ENCODE results near the gene BSPH1.

BSPH1 gene

DNA sequence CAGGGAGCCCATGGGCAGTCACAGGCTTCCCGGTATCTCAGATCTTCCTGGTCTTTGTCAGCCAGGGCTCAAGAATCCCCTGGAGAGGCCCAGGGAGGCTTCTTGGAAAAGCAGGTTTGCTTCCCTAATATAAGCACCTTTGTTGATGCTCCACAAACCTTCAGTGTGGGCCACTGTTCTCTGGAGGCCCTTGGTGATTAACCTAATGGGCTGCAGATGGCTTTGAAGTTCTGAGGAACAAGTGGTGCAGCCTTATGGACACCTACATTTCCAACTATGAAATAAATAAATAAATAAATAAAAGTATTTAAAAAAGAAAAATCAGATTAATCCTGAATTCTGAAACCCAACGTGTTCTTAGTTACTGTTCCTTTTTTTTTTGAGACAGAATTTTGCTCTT lies at the start of gene BSPH1:
BSPH1 (minus strand) TSS at position 101 of the 400 bp plus-strand sequence; CDS start at position 12, 89 bp downstream.
- Histone ChIP-seq H3K27ac (ENCODE audit: low read depth, low read length) (no peak within 1 kb of the TSS), H3K79me2 (ENCODE audit: control insufficient read depth, insufficient read depth, low read length, unreplicated experiment) (no peaks in the 10 kb centered on the region), H3K27me3 (ENCODE audit: insufficient read depth, low read length) (peaks cover 22% of the 10 kb centered on the region), H3K4me3 (ENCODE audit: low read depth, low read length) (no peak within 1 kb of the TSS), H3K36me3 (ENCODE audit: insufficient read depth, low read length) (no peaks in the 10 kb centered on the region), H2AFZ (ENCODE audit: low read length, unreplicated experiment) (no peak within 1 kb of the TSS), H3K4me1 (ENCODE audit: control insufficient read depth, insufficient read depth, low read length, unreplicated experiment) (no peaks in the 10 kb centered on the region)

DNA sequence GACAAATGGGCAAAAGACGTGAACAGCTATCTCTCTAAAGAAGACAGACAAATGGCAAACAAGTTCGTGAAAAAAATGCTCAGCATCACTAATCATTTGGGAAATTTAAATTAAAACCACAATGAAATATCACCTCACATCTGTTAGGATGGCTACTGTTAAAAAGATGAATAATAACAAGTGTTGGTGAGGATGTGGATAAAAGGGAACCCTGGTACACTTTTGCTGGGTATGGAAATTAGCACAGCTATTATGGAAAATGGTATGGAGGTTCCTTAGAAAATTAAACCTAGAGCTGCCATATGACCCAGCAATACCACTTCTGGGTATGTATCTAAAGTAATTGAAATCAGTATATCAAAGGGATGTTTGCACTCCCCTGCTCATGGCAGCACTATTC lies 44.8 kb upstream of the BSPH1 start:
- Histone ChIP-seq H3K4me3 (ENCODE audit: low read depth, low read length) (no peak overlapping the region), H2AFZ (ENCODE audit: low read length, unreplicated experiment) (no peak overlapping the region), H3K27me3 (ENCODE audit: insufficient read depth, low read length) (peaks cover 10% of the 10 kb centered on the region; the same call in 1 of the 2 replicates), H3K27ac (ENCODE audit: low read depth, low read length) (no peak overlapping the region), H3K36me3 (ENCODE audit: insufficient read depth, low read length) (no peaks in the 10 kb centered on the region), H3K4me1 (ENCODE audit: control insufficient read depth, insufficient read depth, low read length, unreplicated experiment) (no peaks in the 10 kb centered on the region), H3K79me2 (ENCODE audit: control insufficient read depth, insufficient read depth, low read length, unreplicated experiment) (no peaks in the 10 kb centered on the region)

- H3K4me1 ChIP-seq (ENCODE audit: control insufficient read depth, insufficient read depth, low read length, unreplicated experiment), result no peaks in the 10 kb centered on the region
- no peak overlapping the region for H3K27ac ChIP-seq (ENCODE audit: low read depth, low read length)
- H3K27me3 ChIP-seq (ENCODE audit: insufficient read depth, low read length), result peaks cover 11% of the 10 kb centered on the region
- no peak overlapping the region for H3K4me3 ChIP-seq (ENCODE audit: low read depth, low read length)
- no peaks in the 10 kb centered on the region for H3K36me3 ChIP-seq (ENCODE audit: insufficient read depth, low read length)
- H3K79me2 ChIP-seq (ENCODE audit: control insufficient read depth, insufficient read depth, low read length, unreplicated experiment), result no peaks in the 10 kb centered on the region
- H2AFZ ChIP-seq (ENCODE audit: low read length, unreplicated experiment), result no peak overlapping the region
These were observed 41.6 kb upstream of the BSPH1 start for GRCh38 chr19:48033604-48034003.

- H3K36me3 ChIP-seq (ENCODE audit: insufficient read depth, low read length), result no peaks in the 10 kb centered on the region
- no peak overlapping the region for H2AFZ ChIP-seq (ENCODE audit: low read length, unreplicated experiment)
- H3K4me3 ChIP-seq (ENCODE audit: low read depth, low read length), result no peak overlapping the region
- H3K27me3 ChIP-seq (ENCODE audit: insufficient read depth, low read length), result peaks cover 11% of the 10 kb centered on the region
- no peaks in the 10 kb centered on the region for H3K79me2 ChIP-seq (ENCODE audit: control insufficient read depth, insufficient read depth, low read length, unreplicated experiment)
- no peaks in the 10 kb centered on the region for H3K4me1 ChIP-seq (ENCODE audit: control insufficient read depth, insufficient read depth, low read length, unreplicated experiment)
- H3K27ac ChIP-seq (ENCODE audit: low read depth, low read length), result no peak overlapping the region
These were observed 38.1 kb upstream of the BSPH1 start for GRCh38 chr19:48030073-48030472.

GRCh38 chr19:48029431-48029830 lies 37.5 kb upstream of the BSPH1 start:
- Histone ChIP-seq H3K4me1 (ENCODE audit: control insufficient read depth, insufficient read depth, low read length, unreplicated experiment) (no peaks in the 10 kb centered on the region), H2AFZ (ENCODE audit: low read length, unreplicated experiment) (no peak overlapping the region), H3K27ac (ENCODE audit: low read depth, low read length) (no peak overlapping the region), H3K27me3 (ENCODE audit: insufficient read depth, low read length) (peaks cover 13% of the 10 kb centered on the region), H3K4me3 (ENCODE audit: low read depth, low read length) (no peak overlapping the region), H3K79me2 (ENCODE audit: control insufficient read depth, insufficient read depth, low read length, unreplicated experiment) (no peaks in the 10 kb centered on the region), H3K36me3 (ENCODE audit: insufficient read depth, low read length) (no peaks in the 10 kb centered on the region)

DNA sequence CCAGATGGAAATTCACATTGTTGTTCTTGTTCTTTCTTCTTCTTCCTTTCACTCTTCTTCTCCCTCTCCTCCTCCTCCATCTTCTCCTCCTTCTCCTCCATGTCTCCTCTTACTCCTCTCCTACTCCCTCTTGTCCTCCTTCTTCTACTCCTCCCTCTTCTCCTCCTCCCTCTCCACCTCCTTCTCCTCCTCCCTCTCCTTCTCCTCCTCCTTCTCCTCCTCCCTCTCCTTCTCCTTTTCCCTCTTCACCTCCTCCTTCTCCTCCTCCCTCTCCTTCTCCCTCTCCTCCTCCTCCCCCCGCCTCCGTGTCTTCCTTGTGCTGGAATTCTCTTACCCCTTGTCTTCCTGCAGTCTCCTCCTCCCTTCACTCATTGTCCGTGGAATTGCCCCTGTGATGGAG lies 33.5 kb upstream of the BSPH1 start:
- no peaks in the 10 kb centered on the region for H3K79me2 ChIP-seq (ENCODE audit: control insufficient read depth, insufficient read depth, low read length, unreplicated experiment)
- H3K4me3 ChIP-seq (ENCODE audit: low read depth, low read length), result no peak overlapping the region
- no peak overlapping the region for H3K27ac ChIP-seq (ENCODE audit: low read depth, low read length)
- H2AFZ ChIP-seq (ENCODE audit: low read length, unreplicated experiment), result no peak overlapping the region
- peaks cover 11% of the 10 kb centered on the region for H3K27me3 ChIP-seq (ENCODE audit: insufficient read depth, low read length)
- H3K36me3 ChIP-seq (ENCODE audit: insufficient read depth, low read length), result no peaks in the 10 kb centered on the region
- H3K4me1 ChIP-seq (ENCODE audit: control insufficient read depth, insufficient read depth, low read length, unreplicated experiment), result no peaks in the 10 kb centered on the region

GRCh38 chr19:48023518-48023917 lies 31.5 kb upstream of the BSPH1 start:
- H3K27me3 ChIP-seq (ENCODE audit: insufficient read depth, low read length), result peaks cover 6% of the 10 kb centered on the region; the same call in 1 of the 2 replicates

GRCh38 chr19:48023011-48023410 lies 31.0 kb upstream of the BSPH1 start:
- H3K27me3 ChIP-seq (ENCODE audit: insufficient read depth, low read length), result peaks cover 11% of the 10 kb centered on the region; the same call in 1 of the 2 replicates
- H3K79me2 ChIP-seq (ENCODE audit: control insufficient read depth, insufficient read depth, low read length, unreplicated experiment), result no peaks in the 10 kb centered on the region
- no peak overlapping the region for H2AFZ ChIP-seq (ENCODE audit: low read length, unreplicated experiment)
- H3K27ac ChIP-seq (ENCODE audit: low read depth, low read length), result no peak overlapping the region
- H3K4me3 ChIP-seq (ENCODE audit: low read depth, low read length), result no peak overlapping the region
- no peaks in the 10 kb centered on the region for H3K4me1 ChIP-seq (ENCODE audit: control insufficient read depth, insufficient read depth, low read length, unreplicated experiment)
- no peaks in the 10 kb centered on the region for H3K36me3 ChIP-seq (ENCODE audit: insufficient read depth, low read length)

More at GRCh38 chr19:48023518-48023917, 31.5 kb upstream of the BSPH1 start:
- Histone ChIP-seq H3K79me2 (ENCODE audit: control insufficient read depth, insufficient read depth, low read length, unreplicated experiment) (no peaks in the 10 kb centered on the region), H3K4me3 (ENCODE audit: low read depth, low read length) (no peak overlapping the region), H2AFZ (ENCODE audit: low read length, unreplicated experiment) (no peak overlapping the region), H3K36me3 (ENCODE audit: insufficient read depth, low read length) (no peaks in the 10 kb centered on the region), H3K27ac (ENCODE audit: low read depth, low read length) (no peak overlapping the region), H3K4me1 (ENCODE audit: control insufficient read depth, insufficient read depth, low read length, unreplicated experiment) (no peaks in the 10 kb centered on the region)

- Histone ChIP-seq H3K27ac (ENCODE audit: low read depth, low read length) (no peak overlapping the region), H2AFZ (ENCODE audit: low read length, unreplicated experiment) (no peak overlapping the region), H3K79me2 (ENCODE audit: control insufficient read depth, insufficient read depth, low read length, unreplicated experiment) (no peaks in the 10 kb centered on the region), H3K27me3 (ENCODE audit: insufficient read depth, low read length) (peaks cover 14% of the 10 kb centered on the region; the same call in 1 of the 2 replicates), H3K36me3 (ENCODE audit: insufficient read depth, low read length) (no peaks in the 10 kb centered on the region), H3K4me1 (ENCODE audit: control insufficient read depth, insufficient read depth, low read length, unreplicated experiment) (no peaks in the 10 kb centered on the region), H3K4me3 (ENCODE audit: low read depth, low read length) (no peak overlapping the region)
These were observed 28.7 kb upstream of the BSPH1 start for GRCh38 chr19:48020686-48021085.

DNA sequence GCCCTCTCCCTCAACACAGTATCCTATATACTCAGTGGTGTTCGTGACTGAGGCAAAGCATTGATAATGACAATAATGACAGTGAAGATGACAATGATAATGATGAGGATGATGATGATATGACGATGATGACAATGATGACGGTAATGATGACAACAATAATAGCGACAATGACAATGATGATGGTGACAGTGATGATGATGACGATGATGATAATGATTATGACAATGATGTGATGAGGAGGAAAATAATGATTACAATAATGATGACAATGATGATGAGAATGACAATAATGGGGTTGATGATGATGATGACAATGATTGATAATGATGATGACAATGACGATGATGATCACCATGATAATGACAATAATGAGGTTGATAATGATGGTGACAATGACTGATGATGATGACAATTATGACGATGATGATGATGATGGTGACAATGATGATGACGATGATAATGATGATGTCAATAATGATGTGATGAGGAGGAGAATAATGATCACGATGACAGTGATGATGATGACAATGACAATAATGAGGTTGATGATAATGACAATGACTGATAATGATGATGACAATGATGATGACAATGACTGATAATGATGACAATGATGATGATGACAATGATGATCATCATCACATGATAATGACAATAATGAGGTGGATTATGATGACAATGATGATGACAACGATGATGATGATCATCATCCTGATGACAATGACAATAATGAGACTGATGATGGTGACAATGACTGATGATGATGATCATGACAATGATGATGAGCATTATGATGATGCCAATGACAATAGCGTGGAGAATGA lies 19.2 kb upstream of the BSPH1 start:
- Histone ChIP-seq H3K27ac (ENCODE audit: low read depth, low read length) (no peak overlapping the region), H3K36me3 (ENCODE audit: insufficient read depth, low read length) (no peaks in the 10 kb centered on the region), H3K27me3 (ENCODE audit: insufficient read depth, low read length) (no peaks in the 10 kb centered on the region), H3K79me2 (ENCODE audit: control insufficient read depth, insufficient read depth, low read length, unreplicated experiment) (no peaks in the 10 kb centered on the region), H2AFZ (ENCODE audit: low read length, unreplicated experiment) (no peak overlapping the region), H3K4me1 (ENCODE audit: control insufficient read depth, insufficient read depth, low read length, unreplicated experiment) (no peaks in the 10 kb centered on the region), H3K4me3 (ENCODE audit: low read depth, low read length) (no peak overlapping the region)

DNA sequence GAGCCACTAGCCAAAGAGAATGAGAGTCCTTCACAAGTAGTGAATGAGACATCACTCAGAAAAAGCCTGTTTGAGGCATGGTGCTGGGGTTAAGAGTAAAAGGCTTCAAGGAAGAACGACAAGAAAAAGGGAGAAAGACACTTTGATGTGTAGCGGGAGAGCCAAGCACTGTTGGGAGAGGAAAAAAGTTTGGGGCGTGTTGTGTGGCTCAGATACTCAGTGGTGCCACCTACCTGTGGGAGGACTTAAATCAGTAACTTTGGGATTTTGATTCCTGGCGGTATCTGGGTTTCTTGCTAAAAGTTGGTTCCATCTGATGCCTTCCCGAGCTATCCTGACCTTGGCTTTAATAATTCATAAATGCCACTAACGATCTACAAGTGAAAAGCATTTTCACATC lies 14.8 kb upstream of the BSPH1 start:
- Histone ChIP-seq H3K27ac (ENCODE audit: low read depth, low read length) (no peak overlapping the region), H3K4me1 (ENCODE audit: control insufficient read depth, insufficient read depth, low read length, unreplicated experiment) (no peaks in the 10 kb centered on the region), H2AFZ (ENCODE audit: low read length, unreplicated experiment) (no peak overlapping the region), H3K27me3 (ENCODE audit: insufficient read depth, low read length) (no peaks in the 10 kb centered on the region), H3K36me3 (ENCODE audit: insufficient read depth, low read length) (no peaks in the 10 kb centered on the region), H3K4me3 (ENCODE audit: low read depth, low read length) (no peak overlapping the region), H3K79me2 (ENCODE audit: control insufficient read depth, insufficient read depth, low read length, unreplicated experiment) (no peaks in the 10 kb centered on the region)
